Lower lobe of right lung (tissue), 2 donors: ENCODE measurements around the gene COL4A2. TPM values are rescaled to one million over a fixed set of nuclear protein-coding genes. Genes with fewer than 3 reads are reported as not detected.

ENCODE experiments used
- ATAC-seq, 2 donors: fragments of 200-7000 bp; cut with Tn5 transposase; one replicate each; pipeline ENCODE4 v1.9.1; 2020 to 2022; ENCODE audit warnings: mild to moderate bottlenecking in 2 of 2, moderate library complexity in 2 of 2
- DNase-seq: peaks from one replicate; pipeline ENCODE4 v3.0.0-alpha.2; 2020
- H3K27ac ChIP-seq: fragments of 200-600 bp; one replicate; pipeline ENCODE4 v1.8.0; 2022
- H3K27me3 ChIP-seq: fragments of 200-600 bp; one replicate; pipeline ENCODE4 v1.8.0; 2022; ENCODE audit warnings: low read depth
- H3K36me3 ChIP-seq: fragments of 200-600 bp; one replicate; pipeline ENCODE4 v1.8.0; 2022; ENCODE audit warnings: mild to moderate bottlenecking
- H3K4me1 ChIP-seq: fragments of 200-600 bp; one replicate; pipeline ENCODE4 v1.8.0; 2022
- H3K4me3 ChIP-seq: fragments of 200-600 bp; one replicate; pipeline ENCODE4 v1.8.0; 2022; ENCODE audit warnings: mild to moderate bottlenecking
- H3K9me3 ChIP-seq: fragments of 200-600 bp; one replicate; pipeline ENCODE4 v1.8.0; 2022
- intact Hi-C: fragments of 100-400 bp; cut with DNase I; formaldehyde crosslinking; loops from one replicate; pipeline ENCODE4 v1.11.0; 2022
- total RNA-seq: library from RNA; stranded (reverse); fragmentation: NEBNext Ultra II Directional; extraction: Animal tissue kit (Norgen Biotek cat#: 25700); gene quantifications from one replicate; pipeline ENCODE4 v1.2.1, GENCODE V29; 2021
- TF ChIP-seq, protein P1 (sequence below): fragments of 200-600 bp; IDR thresholded peaks from one replicate; pipeline ENCODE4 v1.8.0; 2022; ENCODE audit warnings: antibody characterized with exemption, mild to moderate bottlenecking
- donor health status: DM: no; HTN: yes; CAD: no; lungs with severe emphysema.

COL4A2 gene
- total RNA-seq, 1 donor from 2014 or later, result 185 TPM

DNA sequence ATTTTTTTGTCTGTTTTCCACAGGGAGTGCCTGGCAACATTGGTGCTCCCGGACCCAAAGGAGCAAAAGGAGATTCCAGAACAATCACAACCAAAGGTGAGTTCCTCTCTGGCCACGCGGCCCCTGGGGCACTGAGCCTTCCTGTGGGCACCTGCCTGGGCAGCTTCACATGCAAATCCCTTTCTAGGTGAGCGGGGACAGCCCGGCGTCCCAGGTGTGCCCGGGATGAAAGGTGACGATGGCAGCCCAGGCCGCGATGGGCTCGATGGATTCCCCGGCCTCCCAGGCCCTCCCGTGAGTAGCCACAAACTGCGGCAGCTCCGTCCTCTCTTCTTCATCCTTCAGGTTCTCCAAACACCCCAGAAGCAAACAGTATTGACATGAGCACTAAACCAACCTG lies 155.0 kb downstream of the COL4A2 start:
- TF ChIP-seq, protein P1, sequence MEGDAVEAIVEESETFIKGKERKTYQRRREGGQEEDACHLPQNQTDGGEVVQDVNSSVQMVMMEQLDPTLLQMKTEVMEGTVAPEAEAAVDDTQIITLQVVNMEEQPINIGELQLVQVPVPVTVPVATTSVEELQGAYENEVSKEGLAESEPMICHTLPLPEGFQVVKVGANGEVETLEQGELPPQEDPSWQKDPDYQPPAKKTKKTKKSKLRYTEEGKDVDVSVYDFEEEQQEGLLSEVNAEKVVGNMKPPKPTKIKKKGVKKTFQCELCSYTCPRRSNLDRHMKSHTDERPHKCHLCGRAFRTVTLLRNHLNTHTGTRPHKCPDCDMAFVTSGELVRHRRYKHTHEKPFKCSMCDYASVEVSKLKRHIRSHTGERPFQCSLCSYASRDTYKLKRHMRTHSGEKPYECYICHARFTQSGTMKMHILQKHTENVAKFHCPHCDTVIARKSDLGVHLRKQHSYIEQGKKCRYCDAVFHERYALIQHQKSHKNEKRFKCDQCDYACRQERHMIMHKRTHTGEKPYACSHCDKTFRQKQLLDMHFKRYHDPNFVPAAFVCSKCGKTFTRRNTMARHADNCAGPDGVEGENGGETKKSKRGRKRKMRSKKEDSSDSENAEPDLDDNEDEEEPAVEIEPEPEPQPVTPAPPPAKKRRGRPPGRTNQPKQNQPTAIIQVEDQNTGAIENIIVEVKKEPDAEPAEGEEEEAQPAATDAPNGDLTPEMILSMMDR, result no peak
- intact Hi-C loops, result no loop called here
- ATAC-seq, result no peak
- Histone ChIP-seq H3K9me3 (no peaks in the 10 kb centered on the region), H3K27me3 (no peaks in the 10 kb centered on the region), H3K4me3 (no peak overlapping the region), H3K36me3 (peaks cover 90% of the 10 kb centered on the region), H3K27ac (no peak overlapping the region), H3K4me1 (no peaks in the 10 kb centered on the region)
- peak; percentile 45 for DNase-seq

DNA sequence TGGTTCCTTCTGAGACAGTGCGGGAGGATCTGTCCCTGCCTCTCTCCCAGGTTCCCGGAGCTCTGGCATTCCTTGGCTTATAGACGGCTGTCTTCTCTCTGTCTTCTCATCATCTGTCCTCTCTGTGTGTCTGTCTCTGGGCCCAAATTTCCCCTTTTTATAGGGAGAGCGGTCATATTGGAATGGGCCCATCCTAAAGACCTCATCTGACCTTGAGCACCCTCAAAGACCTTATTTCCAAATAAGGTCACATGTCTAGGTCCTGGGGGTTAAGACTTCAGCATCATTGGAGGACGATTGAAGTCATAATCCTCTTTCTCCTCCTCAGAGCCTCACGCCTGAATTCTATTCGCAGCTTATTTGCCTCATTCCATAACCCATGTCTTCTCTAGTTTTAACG lies 156.1 kb downstream of the COL4A2 start:
- Histone ChIP-seq H3K4me1 (no peaks in the 10 kb centered on the region), H3K4me3 (no peak overlapping the region), H3K27me3 (no peaks in the 10 kb centered on the region), H3K9me3 (no peaks in the 10 kb centered on the region), H3K36me3 (peaks cover 93% of the 10 kb centered on the region), H3K27ac (no peak overlapping the region)
- TF ChIP-seq, protein P1, result no peak
- ATAC-seq, result no peak
- intact Hi-C loops, result no loop called here
- DNase-seq, result no peak

DNA sequence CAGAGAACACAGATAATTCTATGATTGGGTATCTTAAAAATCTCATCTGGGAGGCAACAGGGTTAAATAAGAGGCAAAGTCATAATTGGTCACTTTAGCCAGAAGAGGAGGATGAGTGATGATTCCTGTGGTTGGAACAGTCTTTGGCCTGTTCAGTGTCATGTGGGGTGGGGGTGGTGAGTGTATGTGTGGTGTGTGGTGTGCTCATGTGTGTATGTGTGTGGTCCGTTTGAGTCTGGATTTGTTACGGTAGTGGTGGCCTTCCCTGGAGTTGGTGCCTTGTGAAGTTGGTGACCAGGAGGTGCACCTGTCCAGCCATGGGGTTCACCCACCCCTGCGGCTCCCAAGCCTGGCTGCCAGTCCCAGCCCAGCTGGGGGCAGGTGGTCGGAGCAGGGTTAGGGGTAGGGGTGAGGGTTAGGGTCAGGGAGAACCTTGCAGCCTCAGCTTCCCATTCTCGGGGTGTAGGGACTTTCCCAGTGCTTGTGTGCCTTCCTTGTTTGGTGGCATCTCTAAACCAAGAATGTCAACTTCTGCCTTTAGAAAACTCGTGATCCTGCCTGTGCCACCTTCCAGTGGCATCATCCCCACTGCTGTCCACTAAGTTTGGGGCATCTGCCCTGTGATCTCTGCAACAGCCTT lies 156.9 kb downstream of the COL4A2 start:
- DNase-seq, result peak; percentile 29

DNA sequence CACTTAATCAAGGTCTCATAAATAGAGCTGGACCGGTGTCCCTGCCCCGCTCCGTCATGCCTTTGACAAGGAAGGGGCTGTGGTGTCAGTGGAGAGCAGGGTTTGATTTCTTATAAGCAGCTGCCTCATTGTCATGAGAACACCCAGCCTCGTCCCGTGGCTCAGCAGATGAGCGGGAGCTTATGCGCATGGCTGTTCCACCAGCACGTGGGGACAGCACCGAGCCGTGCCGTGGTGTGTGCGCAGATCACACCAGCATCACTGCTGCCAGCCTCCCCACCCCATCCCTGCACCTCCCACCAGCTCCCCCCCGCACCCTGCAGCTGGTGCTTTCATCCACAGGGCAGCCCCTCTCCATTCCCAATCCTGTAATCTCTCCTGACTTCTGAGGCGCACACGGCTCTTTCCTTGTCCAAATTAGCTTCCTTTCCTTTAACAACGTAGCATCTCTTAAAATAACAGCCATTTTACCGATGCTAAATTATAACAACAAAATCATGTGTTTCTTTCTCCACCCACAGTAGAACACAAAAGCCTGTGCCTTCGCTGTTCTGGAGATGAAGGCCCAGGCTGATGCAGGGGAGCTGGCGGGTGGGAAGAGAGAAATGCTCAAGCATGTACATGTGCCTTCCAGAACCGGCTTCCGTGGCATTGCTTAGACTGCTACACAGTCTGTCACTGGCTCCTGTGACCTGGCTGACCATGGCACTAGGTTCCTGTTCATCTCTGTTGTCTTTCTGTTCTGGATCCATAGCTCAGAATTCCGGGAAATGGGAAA lies 157.7 kb downstream of the COL4A2 start:
- no peak overlapping the region for H3K27ac ChIP-seq
- no peaks in the 10 kb centered on the region for H3K4me1 ChIP-seq
- H3K36me3 ChIP-seq, result peaks cover 93% of the 10 kb centered on the region
- no peaks in the 10 kb centered on the region for H3K27me3 ChIP-seq
- intact Hi-C loops, result no loop called here
- DNase-seq (no peak), ATAC-seq (peak in 1 of 2 donors; percentile 23)
- no peak overlapping the region for H3K4me3 ChIP-seq
- no peaks in the 10 kb centered on the region for H3K9me3 ChIP-seq
- TF ChIP-seq, protein P1, result no peak

More for the DNA sequence above, 156.9 kb downstream of the COL4A2 start:
- peak in 1 of 2 donors; percentile 36 for ATAC-seq
- H3K9me3 ChIP-seq, result no peaks in the 10 kb centered on the region
- intact Hi-C loops, result no loop called here
- TF ChIP-seq, protein P1, result no peak
- no peak overlapping the region for H3K4me3 ChIP-seq
- no peaks in the 10 kb centered on the region for H3K27me3 ChIP-seq
- no peaks in the 10 kb centered on the region for H3K4me1 ChIP-seq
- H3K36me3 ChIP-seq, result peaks cover 93% of the 10 kb centered on the region
- H3K27ac ChIP-seq, result no peak overlapping the region

DNA sequence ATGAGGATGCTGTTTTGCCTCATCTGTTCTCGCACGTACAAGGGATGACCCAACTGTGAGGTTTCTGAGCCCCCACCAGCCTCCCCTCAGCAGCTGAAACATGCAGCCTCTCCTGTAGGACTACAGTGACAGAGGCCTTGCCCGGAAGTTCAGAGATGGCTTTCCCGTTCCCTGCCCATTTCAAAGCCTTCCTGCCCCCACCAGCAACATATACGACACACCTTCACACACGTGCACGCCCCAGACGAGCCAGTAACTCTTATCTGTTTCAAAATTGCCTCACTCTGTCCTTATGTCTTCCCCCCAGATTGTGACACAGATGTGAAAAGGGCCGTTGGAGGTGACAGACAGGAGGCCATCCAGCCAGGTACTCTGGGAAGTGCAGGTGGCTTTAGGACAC lies 158.6 kb downstream of the COL4A2 start:
- TF ChIP-seq, protein P1, result no peak
- Histone ChIP-seq H3K27me3 (no peaks in the 10 kb centered on the region), H3K27ac (no peak overlapping the region), H3K4me3 (no peak overlapping the region), H3K36me3 (peaks cover 92% of the 10 kb centered on the region), H3K9me3 (no peaks in the 10 kb centered on the region), H3K4me1 (peaks cover under 1% of the 10 kb centered on the region)
- intact Hi-C loops, result no loop called here
- peak; percentile 3 for DNase-seq
- no peak for ATAC-seq
